ENCODE measurements around the gene PLEKHG7.

PLEKHG7 gene

GRCh38 chr12:92796650-92797049 is 93.9 kb downstream of the PLEKHG7 start:
- no peak overlapping the region for H3K4me2 ChIP-seq (ENCODE audit: low read depth, low read length, poor library complexity, severe bottlenecking)
- no peaks in the 10 kb centered on the region for H3K9me2 ChIP-seq (replicated peaks; ENCODE audit: insufficient read depth, low read length)
- H3K9me3 ChIP-seq (ENCODE audit: insufficient read depth, low read length) = no peaks in the 10 kb centered on the region
- no peak for TF ChIP-seq CTCF (IDR thresholded peaks at IDR 0.05; ENCODE audit: insufficient read depth, low read length, poor library complexity, severe bottlenecking)
- TF ChIP-seq EZH2phosphoT487 (conservative IDR thresholded peaks at IDR 0.05; ENCODE audit: low read length) = no peak
- no peak overlapping the region for H2AFZ ChIP-seq (ENCODE audit: low read depth, low read length, severe bottlenecking)
- peaks cover 20% of the 10 kb centered on the region; the same call in 1 of the 2 replicates for H3K36me3 ChIP-seq (ENCODE audit: low read length)
- no peaks in the 10 kb centered on the region for H3K27me3 ChIP-seq (ENCODE audit: low read length)
- no peaks in the 10 kb centered on the region for H4K20me1 ChIP-seq (ENCODE audit: low read depth, low read length)
- H3K9ac ChIP-seq (ENCODE audit: low read length) = no peak overlapping the region
- no peaks in the 10 kb centered on the region for H3K79me2 ChIP-seq (ENCODE audit: insufficient read depth, low read length)
- H3K4me3 ChIP-seq (ENCODE audit: insufficient read depth, low read length, poor library complexity, severe bottlenecking) = no peak overlapping the region
- no peak overlapping the region for H3K27ac ChIP-seq (ENCODE audit: low read depth, low read length)
- H3F3A ChIP-seq (ENCODE audit: insufficient read depth) = no peaks in the 10 kb centered on the region; the same call in 1 of the 2 replicates

DNA sequence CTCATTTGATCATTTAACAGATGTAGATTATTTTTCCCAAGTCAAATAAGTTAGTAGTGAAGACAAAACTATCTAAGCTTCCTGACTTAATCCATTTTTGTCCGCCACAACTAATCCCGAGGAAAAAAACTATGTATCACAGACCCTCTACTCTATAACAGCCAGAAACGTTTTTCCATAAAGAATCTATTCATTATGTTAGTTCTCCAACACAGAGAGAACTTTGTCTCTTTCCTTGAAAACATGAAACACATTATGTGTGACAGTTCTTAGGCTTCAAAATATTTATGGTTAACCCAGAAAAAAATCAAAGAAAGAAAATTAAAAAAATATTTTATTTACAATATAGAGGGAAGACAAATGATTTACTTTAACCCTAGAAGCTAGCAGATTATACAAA is 100.1 kb downstream of the PLEKHG7 start:
- Histone ChIP-seq H3K4me3 (ENCODE audit: insufficient read depth, low read length, poor library complexity, severe bottlenecking) (no peak overlapping the region), H4K20me1 (ENCODE audit: low read depth, low read length) (no peaks in the 10 kb centered on the region), H3F3A (ENCODE audit: insufficient read depth) (no peaks in the 10 kb centered on the region), H3K36me3 (ENCODE audit: low read length) (peaks cover 14% of the 10 kb centered on the region; the same call in 1 of the 2 replicates), H3K27ac (ENCODE audit: low read depth, low read length) (no peak overlapping the region), H3K9me3 (ENCODE audit: insufficient read depth, low read length) (no peaks in the 10 kb centered on the region), H3K4me2 (ENCODE audit: low read depth, low read length, poor library complexity, severe bottlenecking) (no peak overlapping the region), H3K27me3 (ENCODE audit: low read length) (no peaks in the 10 kb centered on the region), H3K79me2 (ENCODE audit: insufficient read depth, low read length) (no peaks in the 10 kb centered on the region), H3K9me2 (replicated peaks; ENCODE audit: insufficient read depth, low read length) (no peaks in the 10 kb centered on the region), H3K9ac (ENCODE audit: low read length) (no peak overlapping the region), H2AFZ (ENCODE audit: low read depth, low read length, severe bottlenecking) (no peak overlapping the region)
- TF ChIP-seq CTCF (IDR thresholded peaks at IDR 0.05; ENCODE audit: insufficient read depth, low read length, poor library complexity, severe bottlenecking) (no peak), EZH2phosphoT487 (conservative IDR thresholded peaks at IDR 0.05; ENCODE audit: low read length) (no peak)

GRCh38 chr12:92803903-92804302 is 101.1 kb downstream of the PLEKHG7 start:
- H3F3A ChIP-seq (ENCODE audit: insufficient read depth) = no peaks in the 10 kb centered on the region

More at GRCh38 chr12:92803903-92804302, 101.1 kb downstream of the PLEKHG7 start:
- no peak overlapping the region for H3K4me3 ChIP-seq (ENCODE audit: insufficient read depth, low read length, poor library complexity, severe bottlenecking)
- peaks cover 15% of the 10 kb centered on the region; the same call in 1 of the 2 replicates for H3K36me3 ChIP-seq (ENCODE audit: low read length)
- H3K27me3 ChIP-seq (ENCODE audit: low read length) = no peaks in the 10 kb centered on the region
- H2AFZ ChIP-seq (ENCODE audit: low read depth, low read length, severe bottlenecking) = no peak overlapping the region
- H3K9me2 ChIP-seq (replicated peaks; ENCODE audit: insufficient read depth, low read length) = no peaks in the 10 kb centered on the region
- no peak overlapping the region for H3K4me2 ChIP-seq (ENCODE audit: low read depth, low read length, poor library complexity, severe bottlenecking)
- no peaks in the 10 kb centered on the region for H4K20me1 ChIP-seq (ENCODE audit: low read depth, low read length)
- H3K9me3 ChIP-seq (ENCODE audit: insufficient read depth, low read length) = no peaks in the 10 kb centered on the region
- H3K79me2 ChIP-seq (ENCODE audit: insufficient read depth, low read length) = no peaks in the 10 kb centered on the region
- H3K27ac ChIP-seq (ENCODE audit: low read depth, low read length) = no peak overlapping the region
- H3K9ac ChIP-seq (ENCODE audit: low read length) = no peak overlapping the region
- no peak for TF ChIP-seq CTCF (IDR thresholded peaks at IDR 0.05; ENCODE audit: insufficient read depth, low read length, poor library complexity, severe bottlenecking)
- no peak for TF ChIP-seq EZH2phosphoT487 (conservative IDR thresholded peaks at IDR 0.05; ENCODE audit: low read length)

All from SU-DHL-6 (cell line).